Breast epithelium (tissue), 4 donors: ENCODE results near the gene ZBTB34. TPM values are rescaled to one million over a fixed set of nuclear protein-coding genes. Genes with fewer than 3 reads are reported as not detected.
A peak's percentile ranks its signal among the peaks of the same experiment; 100 is the strongest.

ENCODE experiments used
- DNase-seq, 2 donors: peaks; one replicate each; pipeline ENCODE4 v3.0.0-alpha.2; 2019; ENCODE audit warnings: low spot score in 2 of 2
- H3K27ac ChIP-seq, 2 donors: fragments of 200-600 bp; sonication (generic) in 1 of 2; one replicate each; pipeline ENCODE4 v1.5.1; 2016 to 2019; ENCODE audit warnings: mild to moderate bottlenecking in 1 of 2
- H3K27me3 ChIP-seq, 2 donors: fragments of 200-600 bp; sonication (generic) in 1 of 2; one replicate each; pipeline versions ENCODE4 v1.5.1 to v1.6.0; 2017 to 2019; ENCODE audit warnings: control low read depth in 1 of 2, mild to moderate bottlenecking in 1 of 2
- H3K36me3 ChIP-seq: fragments of 200-600 bp; one replicate; pipeline ENCODE4 v1.5.1; 2019
- H3K4me1 ChIP-seq, 2 donors: fragments of 200-600 bp; sonication (generic); one replicate each; pipeline ENCODE4 v1.5.1; 2016 to 2019; ENCODE audit warnings: control low read depth in 1 of 2
- H3K4me3 ChIP-seq, 3 donors: fragments of 200-600 bp; sonication (generic); 1 replicate in 2 of 3; 2 replicates in 1 of 3; pipeline ENCODE4 v1.5.1; 2016 to 2019; ENCODE audit warnings: mild to moderate bottlenecking in 3 of 3, moderate library complexity in 2 of 3
- H3K9me3 ChIP-seq, 2 donors: fragments of 200-600 bp; sonication (generic) in 1 of 2; one replicate each; pipeline ENCODE4 v1.5.1; 2016 to 2019; ENCODE audit warnings: control low read depth in 1 of 2
- CTCF ChIP-seq, 3 donors: fragments of 450-650 bp; IDR thresholded peaks; one replicate each; pipeline ENCODE4 v1.5.1; 2016 to 2017; ENCODE audit warnings: antibody characterized with exemption in 3 of 3, mild to moderate bottlenecking in 3 of 3, moderate library complexity in 3 of 3
- POLR2A ChIP-seq: fragments of 450-650 bp; IDR thresholded peaks from one replicate; pipeline ENCODE4 v1.6.1; 2016; ENCODE audit warnings: antibody characterized with exemption, mild to moderate bottlenecking, moderate library complexity
- POLR2AphosphoS5 ChIP-seq, 3 donors: sonication (generic); formaldehyde crosslinking; IDR thresholded peaks; one replicate each; pipeline ENCODE4 v1.6.1; 2017; ENCODE audit warnings: antibody characterized with exemption in 3 of 3
- intact Hi-C: fragments of 100-400 bp; cut with DNase I; formaldehyde crosslinking; loops from one replicate; pipeline ENCODE4 v1.15.1; 2023; ENCODE audit warnings: low total_unique reads
- total RNA-seq, 3 donors: library from RNA; depleted of rRNA; stranded (reverse); fragments of >200 nt; gene quantifications; one replicate each; pipeline ENCODE4 v1.1.0, GENCODE V29; 2016

The ZBTB34 gene
- total RNA-seq, 3 donors from 2014 or later: 9.2 to 13.9 (median 12.2) TPM

- Histone ChIP-seq H3K4me3 (no peak overlapping the region), H3K9me3 (no peaks in the 10 kb centered on the region), H3K27me3 (no peaks in the 10 kb centered on the region), H3K36me3 (no peaks in the 10 kb centered on the region), H3K4me1 (peaks cover 0 to 7% of the 10 kb centered on the region in 2 donors), H3K27ac (peak overlapping the region in 1 of 2 donors; percentile 58)
- TF ChIP-seq POLR2A: no peak
- TF ChIP-seq CTCF (IDR thresholded peaks at IDR 0.05): no peak
- TF ChIP-seq POLR2AphosphoS5 (IDR thresholded peaks at IDR 0.05): no peak
- intact Hi-C loops: no loop called here
- no peak for DNase-seq
These were observed 17.3 kb upstream of the ZBTB34 start for GRCh38 chr9:126842977-126843799.

GRCh38 chr9:126844085-126844484 is 16.4 kb upstream of the ZBTB34 start:
- no peaks in the 10 kb centered on the region for H3K27me3 ChIP-seq
- intact Hi-C loops: no loop called here

GRCh38 chr9:126847051-126847450 is 13.4 kb upstream of the ZBTB34 start:
- TF ChIP-seq POLR2AphosphoS5 (IDR thresholded peaks at IDR 0.05) (no peak), CTCF (IDR thresholded peaks at IDR 0.05) (no peak), POLR2A (no peak)
- H3K27ac ChIP-seq: no peak overlapping the region
- intact Hi-C loops: no loop called here
- H3K36me3 ChIP-seq: no peaks in the 10 kb centered on the region
- H3K9me3 ChIP-seq: no peaks in the 10 kb centered on the region
- H3K4me3 ChIP-seq: no peak overlapping the region
- no peak for DNase-seq
- peaks cover 0 to 7% of the 10 kb centered on the region in 2 donors for H3K4me1 ChIP-seq
- no peaks in the 10 kb centered on the region for H3K27me3 ChIP-seq

More at GRCh38 chr9:126844085-126844484, 16.4 kb upstream of the ZBTB34 start:
- DNase-seq: no peak
- Histone ChIP-seq H3K4me1 (peaks cover 0 to 7% of the 10 kb centered on the region in 2 donors), H3K4me3 (no peak overlapping the region), H3K36me3 (no peaks in the 10 kb centered on the region), H3K27ac (no peak overlapping the region), H3K9me3 (no peaks in the 10 kb centered on the region)
- TF ChIP-seq CTCF (IDR thresholded peaks at IDR 0.05) (no peak), POLR2A (no peak), POLR2AphosphoS5 (IDR thresholded peaks at IDR 0.05) (no peak)

- H3K27me3 ChIP-seq: no peaks in the 10 kb centered on the region
- H3K9me3 ChIP-seq: no peaks in the 10 kb centered on the region
- H3K36me3 ChIP-seq: no peaks in the 10 kb centered on the region
- no peak overlapping the region for H3K4me3 ChIP-seq
- no peak overlapping the region for H3K27ac ChIP-seq
- no peaks in the 10 kb centered on the region for H3K4me1 ChIP-seq
- TF ChIP-seq CTCF (IDR thresholded peaks at IDR 0.05): no peak
- TF ChIP-seq POLR2AphosphoS5 (IDR thresholded peaks at IDR 0.05): no peak
- no peak for TF ChIP-seq POLR2A
- no peak for DNase-seq
- intact Hi-C loops: no loop called here
These were observed 10.7 kb upstream of the ZBTB34 start for GRCh38 chr9:126849591-126850225.

GRCh38 chr9:126851286-126851880 is 9.1 kb upstream of the ZBTB34 start:
- intact Hi-C loops: no loop called here
- no peak for DNase-seq
- H3K36me3 ChIP-seq: no peaks in the 10 kb centered on the region
- H3K4me1 ChIP-seq: no peaks in the 10 kb centered on the region
- H3K27me3 ChIP-seq: no peaks in the 10 kb centered on the region
- TF ChIP-seq POLR2AphosphoS5 (IDR thresholded peaks at IDR 0.05): no peak
- no peak for TF ChIP-seq CTCF (IDR thresholded peaks at IDR 0.05)
- no peak for TF ChIP-seq POLR2A
- H3K9me3 ChIP-seq: no peaks in the 10 kb centered on the region
- H3K4me3 ChIP-seq: no peak overlapping the region
- H3K27ac ChIP-seq: no peak overlapping the region
